ENCODE data around the gene SACM1L. TPM values are rescaled to one million over a fixed set of nuclear protein-coding genes. Genes with fewer than 3 reads are reported as not detected.

SACM1L gene
- total RNA-seq, 1 experiment from 2014 or later, result 61.8 TPM

DNA sequence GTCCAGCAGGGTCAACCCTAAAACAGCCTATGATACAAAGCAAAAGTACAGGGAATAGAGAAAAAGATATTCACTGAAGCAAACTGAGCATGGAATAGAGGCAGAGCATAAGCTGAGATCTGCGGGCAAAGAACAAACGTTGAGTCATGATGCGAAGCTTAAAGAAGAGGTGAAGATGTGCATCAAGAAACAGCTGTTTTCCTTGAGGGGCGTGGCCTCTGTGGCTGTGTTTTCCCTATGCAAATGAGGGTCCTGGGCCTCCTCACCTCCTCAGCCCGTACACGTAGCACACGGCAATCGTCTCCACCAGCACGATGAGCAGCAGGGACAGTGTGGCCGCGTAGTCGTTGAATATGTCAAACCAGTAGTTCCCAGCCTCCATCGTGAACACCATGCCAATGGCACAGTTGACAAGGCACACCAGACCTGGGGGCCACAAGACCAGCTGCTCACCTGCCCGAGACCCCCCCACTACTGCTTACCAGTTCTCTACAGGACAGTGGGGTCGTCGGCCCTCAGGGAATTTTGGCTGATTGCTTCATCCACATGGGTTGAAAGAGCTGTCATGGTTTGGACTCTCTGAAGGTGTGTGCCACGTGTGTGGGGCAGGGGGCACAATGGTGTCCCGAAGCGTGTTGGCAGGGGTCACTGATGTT is 73.6 kb downstream of the SACM1L start:
- Histone ChIP-seq H3K4me3 (ENCODE audit: low read length) (no peak overlapping the region), H2AFZ (ENCODE audit: low read length) (no peak overlapping the region), H3K79me2 (ENCODE audit: low read length) (no peaks in the 10 kb centered on the region), H3K9ac (ENCODE audit: low read length) (no peak overlapping the region), H3K4me1 (ENCODE audit: low read length) (no peaks in the 10 kb centered on the region), H4K20me1 (ENCODE audit: insufficient read depth, low read depth, low read length) (no peaks in the 10 kb centered on the region), H3K36me3 (ENCODE audit: insufficient read depth, low read length) (no peaks in the 10 kb centered on the region), H3K9me3 (ENCODE audit: low read length) (no peaks in the 10 kb centered on the region; the same call in 1 of the 2 replicates), H3K27me3 (ENCODE audit: low read length) (no peaks in the 10 kb centered on the region), H3K4me2 (ENCODE audit: low read depth, low read length, poor library complexity, severe bottlenecking) (no peak overlapping the region), H3K27ac (ENCODE audit: low read length) (no peak overlapping the region), H3K9me2 (replicated peaks; ENCODE audit: insufficient read depth, low read length) (no peaks in the 10 kb centered on the region)
- no peak for DNase-seq

DNA sequence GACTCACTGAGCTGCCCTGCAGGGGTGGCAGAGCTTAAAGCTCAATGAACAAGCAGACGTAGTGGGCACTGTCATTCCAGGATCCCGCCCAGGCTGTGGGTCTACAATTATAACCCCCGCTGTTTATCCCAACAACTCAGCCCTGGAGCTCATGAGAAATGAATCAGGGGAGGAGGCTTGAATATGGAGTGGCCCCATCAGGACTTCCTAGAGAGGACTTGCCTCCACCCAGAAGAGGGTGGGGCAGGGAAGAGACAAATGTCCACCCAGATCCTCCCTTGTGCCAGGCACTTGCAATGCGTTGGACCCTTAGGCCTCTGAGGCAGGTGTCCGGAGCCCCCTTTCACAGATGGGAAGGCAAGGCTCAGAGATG is 74.1 kb downstream of the SACM1L start:
- no peaks in the 10 kb centered on the region for H3K27me3 ChIP-seq (ENCODE audit: low read length)
- H3K9me3 ChIP-seq (ENCODE audit: low read length), result no peaks in the 10 kb centered on the region; the same call in 1 of the 2 replicates
- H3K36me3 ChIP-seq (ENCODE audit: insufficient read depth, low read length), result no peaks in the 10 kb centered on the region
- no peak overlapping the region for H3K4me2 ChIP-seq (ENCODE audit: low read depth, low read length, poor library complexity, severe bottlenecking)
- no peaks in the 10 kb centered on the region for H3K79me2 ChIP-seq (ENCODE audit: low read length)
- no peak overlapping the region for H2AFZ ChIP-seq (ENCODE audit: low read length)
- H3K27ac ChIP-seq (ENCODE audit: low read length), result no peak overlapping the region
- no peak for DNase-seq
- no peaks in the 10 kb centered on the region for H3K9me2 ChIP-seq (replicated peaks; ENCODE audit: insufficient read depth, low read length)
- no peak overlapping the region for H3K4me3 ChIP-seq (ENCODE audit: low read length)
- no peaks in the 10 kb centered on the region for H4K20me1 ChIP-seq (ENCODE audit: insufficient read depth, low read depth, low read length)
- no peaks in the 10 kb centered on the region for H3K4me1 ChIP-seq (ENCODE audit: low read length)
- no peak overlapping the region for H3K9ac ChIP-seq (ENCODE audit: low read length)

DNA sequence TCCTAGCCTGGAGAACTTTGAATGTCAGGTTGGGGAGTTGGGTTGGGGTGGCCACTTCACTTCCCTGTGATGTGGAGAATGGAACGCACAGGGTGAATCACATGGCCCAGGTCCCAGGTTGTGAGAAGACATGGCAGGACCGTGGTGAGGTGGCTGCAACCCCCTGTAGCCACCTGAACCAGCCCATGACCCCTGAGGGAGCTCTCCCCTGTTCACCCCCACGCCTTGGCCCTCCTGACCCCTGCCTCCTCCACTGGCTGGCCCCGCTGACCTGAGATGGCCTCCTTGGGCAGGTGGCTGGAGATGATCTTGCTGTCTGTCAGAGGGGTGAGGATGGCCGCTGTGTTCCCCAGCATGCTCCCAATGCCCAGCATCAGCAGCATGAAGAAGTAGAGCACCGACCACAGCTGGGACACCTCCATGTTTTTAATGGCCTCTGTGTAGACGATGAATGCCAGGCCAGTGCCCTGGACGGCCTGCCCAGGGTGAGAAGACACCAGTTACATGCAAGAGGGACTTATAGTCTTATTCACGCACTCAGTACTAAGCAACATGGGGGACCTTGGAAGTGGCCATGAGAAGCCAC is 76.2 kb downstream of the SACM1L start:
- DNase-seq, result no peak
- Histone ChIP-seq H3K9ac (ENCODE audit: low read length) (no peak overlapping the region), H4K20me1 (ENCODE audit: insufficient read depth, low read depth, low read length) (no peaks in the 10 kb centered on the region), H3K4me2 (ENCODE audit: low read depth, low read length, poor library complexity, severe bottlenecking) (no peak overlapping the region), H3K9me3 (ENCODE audit: low read length) (no peaks in the 10 kb centered on the region; the same call in 1 of the 2 replicates), H3K4me3 (ENCODE audit: low read length) (no peak overlapping the region), H3K9me2 (replicated peaks; ENCODE audit: insufficient read depth, low read length) (no peaks in the 10 kb centered on the region), H3K79me2 (ENCODE audit: low read length) (no peaks in the 10 kb centered on the region), H2AFZ (ENCODE audit: low read length) (no peak overlapping the region), H3K27me3 (ENCODE audit: low read length) (no peaks in the 10 kb centered on the region), H3K27ac (ENCODE audit: low read length) (no peak overlapping the region), H3K4me1 (ENCODE audit: low read length) (no peaks in the 10 kb centered on the region), H3K36me3 (ENCODE audit: insufficient read depth, low read length) (no peaks in the 10 kb centered on the region)

DNA sequence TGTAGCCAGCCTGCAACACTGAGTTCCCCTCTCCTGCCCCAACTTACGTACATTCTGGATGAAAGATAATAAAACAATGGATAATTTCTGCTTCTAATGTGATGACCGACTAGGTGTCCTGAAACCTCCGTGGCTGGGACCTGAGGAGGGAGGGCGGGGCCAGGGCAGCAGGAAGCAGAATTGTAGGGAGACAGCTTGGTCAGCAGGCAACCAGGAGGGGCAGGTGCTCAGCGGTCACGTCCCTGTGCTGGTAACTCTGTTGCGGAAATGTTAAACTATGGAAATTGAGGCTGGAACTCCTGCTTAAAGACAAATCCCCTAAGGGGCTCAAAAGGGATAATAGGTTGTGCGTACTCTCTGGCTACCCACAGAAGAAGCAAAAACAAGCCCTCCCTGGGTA is 76.8 kb downstream of the SACM1L start:
- Histone ChIP-seq H3K9me3 (ENCODE audit: low read length) (no peaks in the 10 kb centered on the region; the same call in 1 of the 2 replicates), H3K9me2 (replicated peaks; ENCODE audit: insufficient read depth, low read length) (no peaks in the 10 kb centered on the region), H2AFZ (ENCODE audit: low read length) (no peak overlapping the region), H3K9ac (ENCODE audit: low read length) (no peak overlapping the region), H4K20me1 (ENCODE audit: insufficient read depth, low read depth, low read length) (no peaks in the 10 kb centered on the region), H3K36me3 (ENCODE audit: insufficient read depth, low read length) (no peaks in the 10 kb centered on the region), H3K4me1 (ENCODE audit: low read length) (no peaks in the 10 kb centered on the region), H3K79me2 (ENCODE audit: low read length) (no peaks in the 10 kb centered on the region), H3K27me3 (ENCODE audit: low read length) (no peaks in the 10 kb centered on the region), H3K4me2 (ENCODE audit: low read depth, low read length, poor library complexity, severe bottlenecking) (no peak overlapping the region), H3K4me3 (ENCODE audit: low read length) (no peak overlapping the region), H3K27ac (ENCODE audit: low read length) (no peak overlapping the region)
- no peak for DNase-seq

DNA sequence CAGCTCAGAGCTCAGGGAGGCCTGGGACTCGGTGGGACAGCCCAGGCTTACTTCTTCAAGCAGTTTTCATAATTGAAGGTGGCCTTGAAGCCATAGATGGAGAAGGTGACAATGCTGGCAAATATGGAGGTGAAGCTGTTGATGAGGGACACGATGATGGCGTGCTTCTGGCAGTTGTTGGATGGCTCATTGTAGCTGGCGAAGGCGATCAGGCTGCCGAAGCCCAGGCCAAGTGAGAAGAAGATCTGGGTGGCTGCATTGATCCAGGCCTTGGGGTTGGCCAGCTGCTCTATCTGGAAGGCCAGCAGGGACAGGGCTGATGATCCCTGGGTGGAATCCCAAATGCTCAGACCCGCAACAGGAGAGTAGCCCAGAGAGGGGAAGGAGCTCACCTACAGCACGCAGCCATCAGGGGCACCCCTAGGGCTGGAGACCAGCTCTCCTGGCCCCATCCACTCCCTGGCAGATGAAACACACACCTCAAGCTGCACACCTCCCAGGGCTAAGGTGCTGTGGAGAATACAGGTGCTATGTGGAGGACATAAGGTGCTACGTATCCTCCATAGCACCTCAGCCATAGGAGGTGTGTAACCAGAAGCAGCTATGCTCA is 82.1 kb downstream of the SACM1L start:
- Histone ChIP-seq H3K27me3 (ENCODE audit: low read length) (no peaks in the 10 kb centered on the region), H4K20me1 (ENCODE audit: insufficient read depth, low read depth, low read length) (no peaks in the 10 kb centered on the region), H3K4me2 (ENCODE audit: low read depth, low read length, poor library complexity, severe bottlenecking) (no peak overlapping the region), H3K9me2 (replicated peaks; ENCODE audit: insufficient read depth, low read length) (no peaks in the 10 kb centered on the region), H2AFZ (ENCODE audit: low read length) (no peak overlapping the region), H3K4me1 (ENCODE audit: low read length) (no peaks in the 10 kb centered on the region), H3K4me3 (ENCODE audit: low read length) (no peak overlapping the region), H3K9me3 (ENCODE audit: low read length) (no peaks in the 10 kb centered on the region; the same call in 1 of the 2 replicates), H3K79me2 (ENCODE audit: low read length) (no peaks in the 10 kb centered on the region), H3K9ac (ENCODE audit: low read length) (no peak overlapping the region), H3K36me3 (ENCODE audit: insufficient read depth, low read length) (no peaks in the 10 kb centered on the region), H3K27ac (ENCODE audit: low read length) (no peak overlapping the region)
- no peak for DNase-seq

DNA sequence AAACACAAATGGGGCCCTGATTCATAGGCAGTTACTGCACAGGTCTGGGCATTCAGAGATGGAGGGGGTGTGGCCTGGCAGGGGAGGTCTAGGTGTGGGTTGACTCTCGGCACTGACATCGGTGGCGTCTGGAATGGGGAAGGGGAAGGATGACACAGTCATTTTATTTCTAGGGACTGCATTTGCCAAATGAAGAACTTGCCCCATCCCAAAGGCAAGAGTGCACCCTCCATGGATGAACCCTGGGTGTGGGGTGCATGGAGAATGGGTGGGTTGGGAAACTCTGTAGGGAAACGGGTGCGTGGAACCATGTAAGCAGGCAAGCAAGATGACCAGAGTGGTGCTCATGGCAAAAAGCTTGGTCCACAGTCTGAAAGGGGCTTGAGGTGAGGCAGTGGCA is 82.6 kb downstream of the SACM1L start:
- H3K9me2 ChIP-seq (replicated peaks; ENCODE audit: insufficient read depth, low read length), result no peaks in the 10 kb centered on the region
- H3K79me2 ChIP-seq (ENCODE audit: low read length), result no peaks in the 10 kb centered on the region

DNA sequence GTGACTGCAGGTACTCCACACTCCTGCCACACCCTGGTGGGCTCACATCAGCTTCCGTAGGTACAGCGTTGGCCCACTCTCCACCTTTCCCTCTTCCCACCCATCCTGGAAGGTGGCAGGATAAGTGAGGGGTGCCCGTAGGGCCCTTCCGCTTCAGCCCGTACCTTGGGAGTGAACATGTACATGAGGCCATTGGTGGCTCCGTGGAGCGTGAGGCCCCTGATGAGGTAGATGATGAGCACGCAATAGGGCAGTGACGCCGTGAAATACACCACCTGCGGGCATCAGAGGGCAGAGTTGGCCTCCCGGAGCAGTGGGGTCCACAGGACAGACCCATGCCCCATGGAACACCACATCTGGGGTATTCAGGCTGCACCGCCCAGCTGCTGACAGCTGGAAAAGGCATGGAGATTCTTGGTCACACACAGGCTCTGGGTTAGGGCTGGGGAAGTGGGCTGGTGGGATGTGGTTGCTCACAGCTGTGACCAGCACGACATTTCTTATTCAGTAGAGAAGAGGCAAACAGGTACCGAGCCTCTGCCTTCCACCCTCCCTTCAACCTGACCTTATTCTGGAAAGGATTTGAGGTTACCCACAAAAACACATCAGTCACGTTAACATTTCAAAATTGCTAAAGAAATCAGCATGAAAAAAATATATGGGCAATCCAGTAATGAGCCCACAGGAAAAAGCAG is 83.3 kb downstream of the SACM1L start:
- Histone ChIP-seq H3K4me2 (ENCODE audit: low read depth, low read length, poor library complexity, severe bottlenecking) (no peak overlapping the region), H3K9me3 (ENCODE audit: low read length) (no peaks in the 10 kb centered on the region; the same call in 1 of the 2 replicates), H3K36me3 (ENCODE audit: insufficient read depth, low read length) (no peaks in the 10 kb centered on the region), H3K4me1 (ENCODE audit: low read length) (no peaks in the 10 kb centered on the region), H3K79me2 (ENCODE audit: low read length) (no peaks in the 10 kb centered on the region), H3K27me3 (ENCODE audit: low read length) (no peaks in the 10 kb centered on the region), H3K9me2 (replicated peaks; ENCODE audit: insufficient read depth, low read length) (no peaks in the 10 kb centered on the region), H3K27ac (ENCODE audit: low read length) (no peak overlapping the region), H2AFZ (ENCODE audit: low read length) (no peak overlapping the region), H4K20me1 (ENCODE audit: insufficient read depth, low read depth, low read length) (no peaks in the 10 kb centered on the region), H3K9ac (ENCODE audit: low read length) (no peak overlapping the region), H3K4me3 (ENCODE audit: low read length) (no peak overlapping the region)
- DNase-seq, result no peak

More for the DNA sequence above, 82.6 kb downstream of the SACM1L start:
- H2AFZ ChIP-seq (ENCODE audit: low read length), result no peak overlapping the region
- no peaks in the 10 kb centered on the region for H3K27me3 ChIP-seq (ENCODE audit: low read length)
- H4K20me1 ChIP-seq (ENCODE audit: insufficient read depth, low read depth, low read length), result no peaks in the 10 kb centered on the region
- DNase-seq, result no peak
- H3K9me3 ChIP-seq (ENCODE audit: low read length), result no peaks in the 10 kb centered on the region; the same call in 1 of the 2 replicates
- no peak overlapping the region for H3K9ac ChIP-seq (ENCODE audit: low read length)
- no peaks in the 10 kb centered on the region for H3K4me1 ChIP-seq (ENCODE audit: low read length)
- no peaks in the 10 kb centered on the region for H3K36me3 ChIP-seq (ENCODE audit: insufficient read depth, low read length)
- H3K4me2 ChIP-seq (ENCODE audit: low read depth, low read length, poor library complexity, severe bottlenecking), result no peak overlapping the region
- no peak overlapping the region for H3K27ac ChIP-seq (ENCODE audit: low read length)
- H3K4me3 ChIP-seq (ENCODE audit: low read length), result no peak overlapping the region

DNA sequence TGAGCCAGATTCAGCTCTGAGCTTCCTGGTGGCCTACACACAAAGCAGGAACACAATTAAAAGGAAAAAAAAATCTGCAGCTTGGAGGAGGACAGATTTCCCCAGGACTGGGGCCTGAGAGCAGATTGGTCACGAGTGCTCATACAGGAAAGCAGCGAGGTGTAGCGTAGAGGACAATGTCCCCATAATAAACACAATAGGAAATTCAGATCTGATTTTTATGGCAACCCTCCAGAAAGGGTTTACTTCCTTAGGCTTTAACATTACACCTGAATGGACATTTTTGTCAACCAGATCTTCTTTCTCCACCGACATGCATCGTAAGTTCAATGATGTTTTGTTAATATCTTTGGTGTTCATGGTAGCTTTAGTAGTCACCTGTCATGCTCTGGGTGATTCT is 83.9 kb downstream of the SACM1L start:
- H2AFZ ChIP-seq (ENCODE audit: low read length), result no peak overlapping the region
- H3K9me2 ChIP-seq (replicated peaks; ENCODE audit: insufficient read depth, low read length), result no peaks in the 10 kb centered on the region
- no peaks in the 10 kb centered on the region for H3K79me2 ChIP-seq (ENCODE audit: low read length)
- no peak overlapping the region for H3K4me2 ChIP-seq (ENCODE audit: low read depth, low read length, poor library complexity, severe bottlenecking)
- no peaks in the 10 kb centered on the region for H3K27me3 ChIP-seq (ENCODE audit: low read length)
- H3K4me1 ChIP-seq (ENCODE audit: low read length), result no peaks in the 10 kb centered on the region
- no peak for DNase-seq
- H3K36me3 ChIP-seq (ENCODE audit: insufficient read depth, low read length), result no peaks in the 10 kb centered on the region
- no peaks in the 10 kb centered on the region for H3K9me3 ChIP-seq (ENCODE audit: low read length)
- no peak overlapping the region for H3K4me3 ChIP-seq (ENCODE audit: low read length)
- H4K20me1 ChIP-seq (ENCODE audit: insufficient read depth, low read depth, low read length), result no peaks in the 10 kb centered on the region
- H3K9ac ChIP-seq (ENCODE audit: low read length), result no peak overlapping the region
- H3K27ac ChIP-seq (ENCODE audit: low read length), result no peak overlapping the region
